Neuronal stem cell (in vitro differentiated cells): ENCODE measurements around the gene UBA6.

Experiments used
- DNase-seq: peaks from one replicate; pipeline ENCODE4 v3.0.0-alpha.2; 2013; ENCODE audit warnings: low spot score
- H2AFZ ChIP-seq: one replicate; pipeline ENCODE4 v1.6.1; 2013; ENCODE audit warnings: mild to moderate bottlenecking, low read length, inconsistent platforms
- H2AK5ac ChIP-seq: 2 replicates; pipeline ENCODE4 v1.6.1; 2013; ENCODE audit warnings: low read depth, mild to moderate bottlenecking, inconsistent platforms, low read length, moderate library complexity, mixed read lengths
- H2BK120ac ChIP-seq: 2 replicates; pipeline ENCODE4 v1.6.1; 2013; ENCODE audit warnings: low read depth, mild to moderate bottlenecking, inconsistent platforms, low read length, moderate library complexity, mixed read lengths
- H2BK12ac ChIP-seq: one replicate; pipeline ENCODE4 v1.6.1; 2013; ENCODE audit warnings: low read length, inconsistent platforms
- H2BK15ac ChIP-seq: 2 replicates; pipeline ENCODE4 v1.6.1; 2013; ENCODE audit warnings: mild to moderate bottlenecking, low read length, inconsistent platforms, mixed read lengths
- H2BK5ac ChIP-seq: one replicate; pipeline ENCODE4 v1.6.1; 2013; ENCODE audit warnings: inconsistent platforms, mild to moderate bottlenecking, low read length, moderate library complexity
- H3K14ac ChIP-seq: one replicate; pipeline ENCODE4 v1.6.1; 2013; ENCODE audit warnings: low read length, inconsistent platforms
- H3K18ac ChIP-seq: 2 replicates; pipeline ENCODE4 v1.6.1; 2013; ENCODE audit warnings: low read length, inconsistent platforms
- H3K23ac ChIP-seq: 2 replicates; pipeline ENCODE4 v1.6.1; 2013; ENCODE audit warnings: low read depth, mild to moderate bottlenecking, mixed read lengths, low read length, inconsistent platforms; ENCODE audit not compliant: poor library complexity
- H3K27ac ChIP-seq: replicated peaks from 3 replicates; pipeline ENCODE4 v1.5.1; 2013; ENCODE audit warnings: low read length, inconsistent platforms
- H3K27me3 ChIP-seq, 3 experiments: 2 replicates each; pipeline ENCODE4 v1.6.1; 2013; ENCODE audit warnings: low read length in 3 of 3, mild to moderate bottlenecking in 2 of 3, inconsistent platforms in 1 of 3, low read depth in 1 of 3, mixed read lengths in 1 of 3, moderate library complexity in 1 of 3; ENCODE audit not compliant: control insufficient read depth in 3 of 3, insufficient read depth in 3 of 3
- H3K36me3 ChIP-seq, 2 donors: replicated peaks in 1 of 2; 2 replicates each; pipeline ENCODE4 v1.6.1; 2013; ENCODE audit warnings: low read length in 2 of 2; ENCODE audit not compliant: control insufficient read depth in 2 of 2, insufficient read depth in 2 of 2
- H3K4ac ChIP-seq: 2 replicates; pipeline ENCODE4 v1.6.1; 2013; ENCODE audit warnings: inconsistent platforms, mild to moderate bottlenecking, low read length, moderate library complexity
- H3K4me1 ChIP-seq, 2 donors: 1 replicate in 1 of 2; 2 replicates in 1 of 2; pipeline ENCODE4 v1.6.1; 2013; ENCODE audit warnings: low read length in 2 of 2, low read depth in 1 of 2; ENCODE audit not compliant: control insufficient read depth in 2 of 2, insufficient read depth in 1 of 2
- H3K4me2 ChIP-seq: one replicate; pipeline ENCODE4 v1.6.1; 2013; ENCODE audit warnings: mild to moderate bottlenecking, low read length, inconsistent platforms; ENCODE audit not compliant: insufficient read depth, poor library complexity, severe bottlenecking
- H3K4me3 ChIP-seq, 2 donors: 2 replicates each; pipeline ENCODE4 v1.5.1; 2013; ENCODE audit warnings: low read length in 2 of 2, mild to moderate bottlenecking in 2 of 2, inconsistent platforms in 1 of 2, moderate library complexity in 1 of 2
- H3K79me1 ChIP-seq: one replicate; pipeline ENCODE4 v1.6.1; 2013; ENCODE audit warnings: low read depth, mild to moderate bottlenecking, inconsistent platforms, low read length, moderate library complexity
- H3K9ac ChIP-seq: one replicate; pipeline ENCODE4 v1.6.1; 2013; ENCODE audit warnings: mild to moderate bottlenecking, low read depth, low read length, inconsistent platforms; ENCODE audit not compliant: poor library complexity
- H3K9me3 ChIP-seq, 2 donors: replicated peaks in 1 of 2; 2 replicates each; pipeline versions ENCODE3 to v1.6.1; 2013; ENCODE audit warnings: low read length in 2 of 2, mild to moderate bottlenecking in 2 of 2, inconsistent platforms in 1 of 2, low read depth in 1 of 2, mixed read lengths in 1 of 2, moderate library complexity in 1 of 2; ENCODE audit not compliant: control insufficient read depth in 2 of 2, insufficient read depth in 1 of 2
- H4K8ac ChIP-seq: one replicate; pipeline ENCODE4 v1.6.1; 2013; ENCODE audit warnings: low read depth, mild to moderate bottlenecking, inconsistent platforms, low read length, moderate library complexity
- H4K91ac ChIP-seq: one replicate; pipeline ENCODE4 v1.6.1; 2013; ENCODE audit warnings: low read length, low read depth, mild to moderate bottlenecking, inconsistent platforms; ENCODE audit not compliant: poor library complexity
- WGBS, 2 donors: extraction: QIAGEN DNeasy Blood & Tissue Kit; methylation state at CpG; one replicate each; pipeline ENCODE4 v1.1.7; 2013; ENCODE audit warnings: missing lambda C conversion rate in 2 of 2, mixed read lengths in 1 of 2; ENCODE audit not compliant: insufficient read length in 2 of 2, insufficient replicate concordance in 1 of 2; ENCODE audit errors: extremely low coverage in 2 of 2; 5-methylcytosine and 5-hydroxymethylcytosine counted together

UBA6 gene

DNA sequence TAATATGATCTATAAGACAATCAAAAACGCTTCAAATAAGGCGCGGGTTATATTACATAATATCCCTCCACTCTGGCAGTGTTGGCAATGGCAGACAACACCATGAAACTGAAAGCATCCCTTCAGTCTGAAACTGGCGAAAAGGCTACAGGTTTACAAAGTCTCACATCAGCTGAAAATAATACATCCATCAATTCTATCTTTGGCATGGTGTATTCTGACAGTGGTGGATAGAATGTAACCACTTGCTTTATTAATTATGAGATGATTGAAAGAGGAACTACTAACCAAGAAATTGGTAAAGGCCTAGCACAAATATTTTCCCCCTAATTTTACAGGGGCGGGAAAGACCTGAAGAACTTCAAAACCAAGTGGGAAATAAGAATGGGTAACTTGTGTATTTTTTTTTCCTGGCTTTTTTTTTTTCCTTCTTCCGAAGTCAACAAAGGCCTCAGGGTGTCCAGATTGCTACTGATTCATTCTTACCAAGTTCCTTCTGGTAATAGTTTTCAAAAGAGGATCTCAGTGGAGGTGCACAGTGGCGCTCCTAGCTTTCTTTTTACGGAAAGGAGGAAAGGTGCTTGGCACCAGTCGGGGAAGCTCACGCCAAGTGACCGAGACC is 728 bp downstream of the UBA6 start:
- no peak overlapping the region for H2BK120ac ChIP-seq
- peak overlapping the region; percentile 77 for H3K9ac ChIP-seq
- H3K4me1 ChIP-seq, result peaks cover 4 to 5% of the 10 kb centered on the region in 2 donors
- peak overlapping the region; percentile 80 for H3K23ac ChIP-seq
- H3K9me3 ChIP-seq, result no peaks in the 10 kb centered on the region
- H4K8ac ChIP-seq, result no peak overlapping the region
- peak overlapping the region; percentile 78 for H3K27ac ChIP-seq
- H3K4me3 ChIP-seq, result peak overlapping the region; percentile 67 to 96
- H3K14ac ChIP-seq, result no peak overlapping the region
- no peak overlapping the region for H3K4ac ChIP-seq
- H2BK5ac ChIP-seq, result peak overlapping the region; percentile 90
- H3K18ac ChIP-seq, result peak overlapping the region; percentile 95
- H2AFZ ChIP-seq, result peak overlapping the region; percentile 95
- peaks cover 0 to 28% of the 10 kb centered on the region in 2 donors for H3K36me3 ChIP-seq
- no peak for DNase-seq
- no peak overlapping the region for H4K91ac ChIP-seq
- H2BK12ac ChIP-seq, result no peak overlapping the region
- no peaks in the 10 kb centered on the region for H3K27me3 ChIP-seq
- no CpG with 5 or more reads among the region's 11 CpGs for WGBS, 2 donors
- peak overlapping the region; percentile 75 for H2BK15ac ChIP-seq
- no peak overlapping the region for H2AK5ac ChIP-seq
- no peaks in the 10 kb centered on the region for H3K79me1 ChIP-seq
- peak overlapping the region; percentile 43 for H3K4me2 ChIP-seq

DNA sequence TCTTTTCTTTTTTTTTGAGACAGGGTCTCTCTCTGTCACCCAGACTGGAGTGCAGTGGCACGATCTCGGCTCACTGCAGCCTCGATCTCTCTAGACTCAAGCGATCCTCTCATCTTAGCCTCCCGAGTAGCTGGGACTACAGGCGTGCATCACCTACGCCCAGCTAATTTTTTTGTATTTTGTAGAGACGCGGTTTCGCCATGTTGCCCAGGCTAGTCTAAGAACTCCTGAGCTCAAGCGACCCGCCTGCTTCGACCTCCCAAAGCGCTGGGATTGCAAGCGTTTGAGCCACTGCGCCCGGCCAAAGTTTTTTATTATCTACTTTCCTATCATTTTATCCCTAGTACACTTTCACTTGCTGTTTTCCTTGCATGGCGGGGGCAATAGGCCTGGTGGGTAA is 1.4 kb downstream of the UBA6 start:
- Histone ChIP-seq H2AK5ac (no peak overlapping the region), H3K27me3 (no peaks in the 10 kb centered on the region), H2BK120ac (no peak overlapping the region), H4K8ac (no peak overlapping the region), H3K4me3 (peak overlapping the region in 1 of 2 donors; percentile 67), H3K23ac (no peak overlapping the region), H3K18ac (no peak overlapping the region), H4K91ac (no peak overlapping the region), H3K36me3 (peaks cover 0 to 34% of the 10 kb centered on the region in 2 donors), H3K79me1 (no peaks in the 10 kb centered on the region), H3K27ac (no peak overlapping the region), H2BK15ac (no peak overlapping the region), H3K14ac (no peak overlapping the region), H2AFZ (no peak overlapping the region), H2BK5ac (no peak overlapping the region), H3K4ac (no peak overlapping the region), H3K9ac (no peak overlapping the region), H3K4me2 (no peak overlapping the region), H2BK12ac (no peak overlapping the region), H3K4me1 (peaks cover 4 to 5% of the 10 kb centered on the region in 2 donors), H3K9me3 (no peaks in the 10 kb centered on the region)
- DNase-seq, result no peak
- WGBS, 2 donors, result no CpG with 5 or more reads among the region's 18 CpGs

GRCh38 chr4:67697860-67698687 is 2.9 kb downstream of the UBA6 start:
- H3K9ac ChIP-seq, result no peak overlapping the region
- H4K91ac ChIP-seq, result no peak overlapping the region
- H3K14ac ChIP-seq, result no peak overlapping the region
- H2AK5ac ChIP-seq, result no peak overlapping the region
- H3K27ac ChIP-seq, result no peak overlapping the region
- no peak overlapping the region for H3K4me3 ChIP-seq
- no peak overlapping the region for H2BK5ac ChIP-seq
- H3K9me3 ChIP-seq, result no peaks in the 10 kb centered on the region
- no peak overlapping the region for H2BK15ac ChIP-seq
- H3K4ac ChIP-seq, result no peak overlapping the region
- H3K79me1 ChIP-seq, result no peaks in the 10 kb centered on the region
- H3K23ac ChIP-seq, result no peak overlapping the region
- no CpG with 5 or more reads among the region's 7 CpGs for WGBS, 2 donors
- DNase-seq, result no peak
- no peak overlapping the region for H3K4me2 ChIP-seq
- no peak overlapping the region for H4K8ac ChIP-seq
- H3K27me3 ChIP-seq, result no peaks in the 10 kb centered on the region
- H3K36me3 ChIP-seq, result peaks cover 0 to 39% of the 10 kb centered on the region in 2 donors
- no peak overlapping the region for H2BK12ac ChIP-seq
- no peak overlapping the region for H3K18ac ChIP-seq
- no peak overlapping the region for H2BK120ac ChIP-seq
- peaks cover 4 to 5% of the 10 kb centered on the region in 2 donors for H3K4me1 ChIP-seq
- H2AFZ ChIP-seq, result no peak overlapping the region

GRCh38 chr4:67696061-67696460 is 4.9 kb downstream of the UBA6 start:
- Histone ChIP-seq H3K14ac (no peak overlapping the region), H3K4ac (no peak overlapping the region), H3K36me3 (peaks cover 3 to 60% of the 10 kb centered on the region in 2 donors), H3K79me1 (no peaks in the 10 kb centered on the region), H2BK5ac (no peak overlapping the region), H3K27me3 (no peaks in the 10 kb centered on the region), H2BK15ac (no peak overlapping the region), H3K23ac (no peak overlapping the region), H2BK120ac (no peak overlapping the region), H3K4me3 (no peak overlapping the region), H3K9ac (no peak overlapping the region), H4K91ac (no peak overlapping the region), H3K9me3 (peaks cover 0 to 9% of the 10 kb centered on the region in 2 donors), H3K4me1 (peaks cover 2 to 4% of the 10 kb centered on the region in 2 donors), H3K4me2 (no peak overlapping the region), H2BK12ac (no peak overlapping the region), H2AFZ (no peak overlapping the region), H3K27ac (no peak overlapping the region), H3K18ac (no peak overlapping the region), H4K8ac (no peak overlapping the region), H2AK5ac (no peak overlapping the region)
- no peak for DNase-seq
- WGBS, 2 donors, result no CpG with 5 or more reads among the region's 2 CpGs
